Fibroblast of mammary gland (primary cell): ENCODE results near the gene ZMAT1.

Experiments used
- DNase-seq: peaks from one replicate; pipeline ENCODE4 v3.0.0-alpha.2; 2010; ENCODE audit warnings: low read depth
- H3K4me3 ChIP-seq: 2 replicates; pipeline ENCODE4 v1.5.1; 2011; ENCODE audit warnings: low read depth, mild to moderate bottlenecking, low read length, moderate library complexity; ENCODE audit not compliant: control insufficient read depth
- TF ChIP-seq, protein P1 (sequence below): conservative IDR thresholded peaks from 2 replicates; pipeline ENCODE4 v1.5.1; 2011; ENCODE audit warnings: low read depth, low read length, inconsistent platforms; ENCODE audit not compliant: control insufficient read depth, insufficient read depth

The ZMAT1 gene

DNA sequence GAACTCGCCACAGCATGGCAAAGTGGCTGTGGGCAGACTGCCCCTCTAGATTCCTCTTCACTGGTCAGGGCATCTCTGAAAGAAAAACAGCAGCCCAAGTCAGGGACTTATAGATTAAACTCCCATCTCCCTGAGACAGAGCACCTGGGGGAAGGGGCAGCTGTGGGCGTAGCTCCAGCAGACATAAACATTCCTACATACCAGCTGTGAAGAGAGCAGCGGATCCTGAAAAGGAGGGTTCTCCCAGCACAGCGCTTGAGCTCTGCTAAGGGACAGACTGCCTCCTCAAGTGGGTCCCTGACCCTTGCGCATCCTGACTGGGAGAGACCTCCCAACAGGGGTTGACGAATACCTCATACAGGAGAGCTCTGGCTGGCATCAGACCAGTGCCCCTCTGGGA is 18.8 kb upstream of the ZMAT1 start:
- TF ChIP-seq, protein P1, sequence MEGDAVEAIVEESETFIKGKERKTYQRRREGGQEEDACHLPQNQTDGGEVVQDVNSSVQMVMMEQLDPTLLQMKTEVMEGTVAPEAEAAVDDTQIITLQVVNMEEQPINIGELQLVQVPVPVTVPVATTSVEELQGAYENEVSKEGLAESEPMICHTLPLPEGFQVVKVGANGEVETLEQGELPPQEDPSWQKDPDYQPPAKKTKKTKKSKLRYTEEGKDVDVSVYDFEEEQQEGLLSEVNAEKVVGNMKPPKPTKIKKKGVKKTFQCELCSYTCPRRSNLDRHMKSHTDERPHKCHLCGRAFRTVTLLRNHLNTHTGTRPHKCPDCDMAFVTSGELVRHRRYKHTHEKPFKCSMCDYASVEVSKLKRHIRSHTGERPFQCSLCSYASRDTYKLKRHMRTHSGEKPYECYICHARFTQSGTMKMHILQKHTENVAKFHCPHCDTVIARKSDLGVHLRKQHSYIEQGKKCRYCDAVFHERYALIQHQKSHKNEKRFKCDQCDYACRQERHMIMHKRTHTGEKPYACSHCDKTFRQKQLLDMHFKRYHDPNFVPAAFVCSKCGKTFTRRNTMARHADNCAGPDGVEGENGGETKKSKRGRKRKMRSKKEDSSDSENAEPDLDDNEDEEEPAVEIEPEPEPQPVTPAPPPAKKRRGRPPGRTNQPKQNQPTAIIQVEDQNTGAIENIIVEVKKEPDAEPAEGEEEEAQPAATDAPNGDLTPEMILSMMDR: no peak
- no peak for DNase-seq
- no peak overlapping the region for H3K4me3 ChIP-seq

DNA sequence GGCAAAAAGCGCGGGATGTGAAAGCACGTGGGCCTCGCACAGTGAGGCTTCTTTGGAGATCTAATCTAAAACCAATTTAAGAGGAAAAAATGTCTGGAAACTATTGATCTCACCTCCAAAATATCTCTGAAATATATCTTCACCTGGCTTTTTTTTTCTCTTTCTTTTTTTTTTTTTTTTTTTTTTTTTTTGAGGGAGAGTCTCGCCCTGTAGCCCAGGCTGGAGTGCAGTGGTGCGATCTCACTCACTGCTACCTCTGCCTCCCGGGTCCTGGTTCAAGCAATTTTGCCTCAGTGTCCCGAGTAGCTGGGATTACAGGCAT is 383 bp upstream of the ZMAT1 start:
- TF ChIP-seq, protein P1: no peak
- H3K4me3 ChIP-seq: no peak overlapping the region
- no peak for DNase-seq

DNA sequence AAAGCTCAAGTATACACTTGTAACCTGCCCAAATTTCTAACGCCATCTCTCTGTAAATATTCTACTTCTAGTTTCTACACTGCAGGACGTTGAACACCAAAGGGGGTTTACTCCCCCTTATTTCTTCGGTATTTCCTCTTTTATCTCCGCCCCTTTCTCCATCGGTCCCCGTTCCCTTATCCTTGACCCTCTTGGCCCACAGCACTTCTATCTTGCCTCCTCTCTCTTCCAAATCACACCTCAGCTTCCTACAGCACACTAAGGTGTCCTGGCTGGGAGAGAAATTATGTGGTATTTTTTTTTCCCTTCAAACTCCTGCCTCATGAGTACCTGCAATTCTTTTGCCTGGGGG is 715 bp downstream of the ZMAT1 start:
- no peak overlapping the region for H3K4me3 ChIP-seq
- TF ChIP-seq, protein P1: no peak
- DNase-seq: no peak

DNA sequence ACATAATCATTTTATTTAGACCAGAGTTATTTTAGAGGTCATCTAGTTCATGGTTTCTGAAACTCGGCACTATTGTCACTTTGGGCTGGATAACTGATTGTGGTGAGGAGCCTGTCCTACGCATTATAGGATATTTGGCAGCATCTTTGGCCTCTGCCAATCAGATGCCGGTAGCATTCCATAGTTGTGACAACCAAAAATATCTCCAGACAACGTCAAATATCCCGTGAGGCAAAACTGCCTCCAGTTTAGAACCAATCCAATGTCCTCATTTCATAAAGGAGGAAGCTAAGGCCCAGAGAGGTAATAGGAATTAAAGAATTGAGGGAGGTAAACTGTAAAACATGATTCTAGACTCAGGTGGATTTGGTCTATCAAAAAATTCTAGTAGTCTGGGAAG is 6.1 kb downstream of the ZMAT1 start:
- TF ChIP-seq, protein P1: no peak
- no peak for DNase-seq
- no peak overlapping the region for H3K4me3 ChIP-seq

DNA sequence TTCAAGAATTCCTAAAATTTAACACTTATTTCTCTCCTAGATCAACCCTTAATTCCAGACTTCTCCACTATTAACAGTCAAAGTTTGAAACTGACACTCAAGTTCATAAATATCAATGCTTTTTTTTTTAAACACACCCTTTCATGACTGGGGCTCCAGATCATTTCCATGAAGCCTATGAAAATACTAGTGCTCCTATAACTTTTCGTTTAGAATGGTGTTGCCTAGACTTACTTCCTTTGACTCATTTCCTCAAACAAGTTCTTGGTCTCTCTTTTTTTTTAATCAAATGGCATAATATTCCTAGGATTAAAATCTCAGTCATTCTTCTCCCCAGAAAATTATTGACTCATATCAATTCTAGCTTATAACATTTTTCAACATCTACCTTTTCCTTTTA is 13.1 kb downstream of the ZMAT1 start:
- no peak for DNase-seq
- H3K4me3 ChIP-seq: no peak overlapping the region
- TF ChIP-seq, protein P1: no peak

DNA sequence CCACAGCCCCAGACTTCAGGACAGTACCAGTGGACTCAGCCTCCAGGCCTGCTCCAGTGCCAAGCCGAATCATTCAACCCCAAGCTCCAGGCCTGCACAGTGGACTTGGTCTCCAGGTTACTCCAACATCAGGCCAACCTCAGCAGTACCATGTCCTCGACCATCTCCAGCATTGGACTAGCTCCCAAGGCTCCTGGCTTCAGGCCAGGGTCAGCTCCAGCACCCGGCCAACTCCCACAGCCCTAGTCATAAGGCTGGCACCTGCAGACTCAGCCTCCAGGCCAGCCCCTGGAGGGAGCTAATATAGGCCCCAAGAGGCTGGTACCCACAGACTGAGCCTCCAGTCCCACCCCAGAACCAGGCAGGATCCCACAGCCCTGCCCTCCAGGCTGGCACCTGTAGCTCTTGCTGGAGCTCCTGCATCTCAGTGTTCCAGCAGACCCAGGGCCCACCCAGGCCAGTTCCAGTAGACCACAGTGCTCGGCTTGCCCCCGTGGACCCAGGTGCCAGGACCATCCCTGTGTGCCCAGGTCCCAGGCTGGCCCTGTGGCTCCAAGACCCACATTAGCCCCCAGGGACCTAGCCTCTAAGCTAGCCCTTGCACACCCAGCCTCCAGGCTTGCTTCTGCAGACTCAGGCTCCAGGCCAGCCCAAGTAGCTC is 25.6 kb downstream of the ZMAT1 start:
- no peak overlapping the region for H3K4me3 ChIP-seq
- TF ChIP-seq, protein P1: no peak
- no peak for DNase-seq

DNA sequence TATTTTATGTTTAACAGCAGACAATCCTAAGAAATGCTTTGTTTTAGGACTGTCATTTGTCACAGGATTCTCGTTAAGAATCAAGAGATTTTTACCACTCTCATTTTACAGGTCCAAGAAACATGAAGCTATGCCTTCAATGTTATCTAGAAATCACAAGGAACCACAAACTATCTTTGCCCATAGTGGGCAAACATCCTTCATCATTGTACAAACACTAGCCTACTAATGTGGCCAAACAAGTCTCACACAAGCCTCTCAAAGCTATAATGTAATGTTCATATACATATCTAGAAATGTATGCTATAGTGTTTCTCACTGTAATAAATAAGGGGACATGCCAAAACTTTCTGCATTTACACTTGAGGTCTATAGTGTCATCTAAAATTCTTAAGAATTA is 26.8 kb downstream of the ZMAT1 start:
- DNase-seq: no peak
- no peak overlapping the region for H3K4me3 ChIP-seq

More for the DNA sequence above, 26.8 kb downstream of the ZMAT1 start:
- TF ChIP-seq, protein P1: no peak
